ENCODE measurements around the gene HASPIN. TPM values are rescaled to one million over a fixed set of nuclear protein-coding genes. Genes with fewer than 3 reads are reported as not detected.
"Not testable (repeated sequence)": the region's sequence is repeated elsewhere in the genome, so short reads cannot be mapped to it uniquely, and the experiment has no call there.

Gene HASPIN
- total RNA-seq, 1 donor from 2014 or later, result 1.6 TPM

DNA sequence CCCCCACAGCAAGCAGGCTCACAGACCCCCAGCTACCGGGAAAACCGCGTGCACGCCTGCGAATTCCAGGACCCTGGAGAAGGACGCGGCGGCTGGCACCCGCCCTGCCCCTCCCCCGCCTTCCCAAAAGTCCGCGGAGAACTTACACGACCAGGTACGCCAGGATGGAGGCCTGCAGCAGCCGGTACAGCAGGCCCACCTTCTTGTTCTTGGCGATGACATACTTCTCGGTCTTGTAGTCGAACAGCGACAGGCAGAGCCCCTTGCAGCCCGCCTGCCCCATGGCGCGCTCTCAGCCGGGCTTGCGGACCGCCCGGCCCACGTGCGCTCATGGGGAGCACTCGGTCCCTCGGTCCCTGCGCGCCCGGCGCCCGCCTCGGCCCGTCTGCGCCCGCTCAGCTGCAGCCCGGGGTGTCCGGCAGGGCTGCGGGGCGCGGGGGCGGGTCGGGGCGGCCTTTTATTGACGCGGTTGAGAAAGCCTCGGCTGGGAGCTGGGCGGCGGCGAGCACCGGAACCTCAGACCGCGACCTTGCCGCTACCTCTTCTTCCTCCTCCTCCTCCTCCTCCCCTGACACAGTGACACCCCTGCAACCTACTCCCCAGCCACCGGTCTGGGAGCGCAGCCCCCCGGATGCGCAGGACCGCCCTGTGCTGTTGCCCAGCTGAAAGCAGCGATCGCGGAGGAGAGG, 27.8 kb upstream of the HASPIN start, which contains the start of gene P2RX5:
P2RX5 (minus strand) TSS at position 433 of the 689 bp plus-strand sequence; CDS start at position 283, 150 bp downstream.
- DNase-seq (ENCODE audit: low read depth in 2 of 2), result peak; percentile 18 to 19

DNA sequence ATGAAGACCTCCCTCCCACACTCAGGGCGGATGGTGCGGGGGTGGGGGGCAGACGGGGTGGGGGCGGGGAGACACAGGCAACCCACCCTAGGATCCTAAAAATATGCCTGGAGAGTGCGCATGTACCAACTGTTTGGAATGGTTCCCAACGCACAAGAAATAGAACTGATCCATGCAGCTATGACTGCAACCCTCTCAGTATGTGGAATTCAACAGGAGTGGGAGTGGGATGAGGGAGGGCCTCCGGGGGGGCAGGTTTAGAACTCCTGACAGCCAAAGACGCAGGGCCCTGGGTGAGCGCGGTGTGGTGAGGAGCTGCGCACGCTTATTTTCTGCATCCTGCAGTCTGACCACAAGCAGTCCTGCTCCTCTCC, 26.6 kb upstream of the HASPIN start:
- DNase-seq (ENCODE audit: low read depth in 2 of 2), result no peak

DNA sequence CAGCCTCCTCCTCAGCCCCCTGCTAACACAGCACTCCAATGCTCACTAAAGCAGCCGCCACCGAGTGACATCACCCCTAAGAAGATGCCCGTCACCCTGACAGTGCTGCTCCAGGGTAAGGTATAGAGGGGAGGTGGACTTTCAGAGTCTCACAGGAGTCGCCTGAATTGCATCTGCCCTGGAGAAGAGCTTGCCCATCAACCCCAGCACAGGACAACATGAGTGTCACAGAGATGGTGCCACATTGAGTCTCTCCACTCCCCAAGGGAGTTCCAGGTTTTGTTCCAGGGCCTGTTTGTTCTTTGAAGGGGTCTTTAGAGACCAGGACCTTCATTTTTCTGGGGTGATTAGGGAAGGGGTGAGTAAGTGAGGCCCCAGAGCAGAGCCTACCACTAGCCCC, 25.6 kb upstream of the HASPIN start:
- DNase-seq (ENCODE audit: low read depth in 2 of 2), result no peak

DNA sequence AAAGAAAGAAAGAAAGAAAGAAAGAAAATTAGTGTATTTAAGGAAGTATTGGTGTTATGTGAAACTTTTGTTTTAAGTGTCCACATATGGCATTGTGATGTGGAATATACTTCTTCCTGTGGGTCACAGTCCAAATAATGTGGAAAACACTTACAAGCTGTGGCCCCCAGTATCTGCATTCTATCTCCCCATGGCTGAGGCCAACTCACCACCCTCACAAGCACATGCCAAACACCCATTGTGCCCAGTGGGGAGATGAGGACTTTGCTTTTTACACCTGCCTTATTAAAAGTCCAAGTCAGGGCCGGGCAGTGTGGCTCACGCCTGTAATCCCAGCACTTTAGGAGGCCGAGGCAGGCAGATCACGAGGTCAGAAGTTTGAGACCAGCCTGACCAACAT, 23.8 kb upstream of the HASPIN start:
- no peak for DNase-seq (ENCODE audit: low read depth in 2 of 2)

DNA sequence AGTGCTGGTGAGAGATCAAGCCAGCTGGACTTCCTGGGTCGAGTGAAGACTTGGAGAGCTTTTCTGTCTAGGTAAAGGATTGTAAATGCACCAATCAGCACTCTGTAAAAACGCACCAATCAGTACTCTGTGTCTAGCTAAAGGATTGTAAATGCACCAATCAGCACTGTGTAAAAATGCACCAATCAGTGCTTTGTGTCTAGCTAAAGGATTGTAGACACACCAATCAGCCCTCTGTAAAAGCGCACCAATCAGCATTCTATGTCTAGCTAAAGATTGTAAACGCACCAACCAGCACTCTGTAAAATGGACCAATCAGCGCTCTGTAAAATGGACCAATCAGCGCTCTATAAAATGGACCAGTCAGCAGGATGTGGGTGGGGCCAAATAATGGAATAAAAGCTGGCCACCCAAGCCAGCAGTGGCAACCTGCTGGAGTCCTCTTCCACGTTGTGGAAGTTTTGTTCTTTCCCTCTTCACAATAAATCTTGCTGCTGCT, 21.6 kb upstream of the HASPIN start:
- DNase-seq (ENCODE audit: low read depth in 2 of 2), result not testable (repeated sequence)

DNA sequence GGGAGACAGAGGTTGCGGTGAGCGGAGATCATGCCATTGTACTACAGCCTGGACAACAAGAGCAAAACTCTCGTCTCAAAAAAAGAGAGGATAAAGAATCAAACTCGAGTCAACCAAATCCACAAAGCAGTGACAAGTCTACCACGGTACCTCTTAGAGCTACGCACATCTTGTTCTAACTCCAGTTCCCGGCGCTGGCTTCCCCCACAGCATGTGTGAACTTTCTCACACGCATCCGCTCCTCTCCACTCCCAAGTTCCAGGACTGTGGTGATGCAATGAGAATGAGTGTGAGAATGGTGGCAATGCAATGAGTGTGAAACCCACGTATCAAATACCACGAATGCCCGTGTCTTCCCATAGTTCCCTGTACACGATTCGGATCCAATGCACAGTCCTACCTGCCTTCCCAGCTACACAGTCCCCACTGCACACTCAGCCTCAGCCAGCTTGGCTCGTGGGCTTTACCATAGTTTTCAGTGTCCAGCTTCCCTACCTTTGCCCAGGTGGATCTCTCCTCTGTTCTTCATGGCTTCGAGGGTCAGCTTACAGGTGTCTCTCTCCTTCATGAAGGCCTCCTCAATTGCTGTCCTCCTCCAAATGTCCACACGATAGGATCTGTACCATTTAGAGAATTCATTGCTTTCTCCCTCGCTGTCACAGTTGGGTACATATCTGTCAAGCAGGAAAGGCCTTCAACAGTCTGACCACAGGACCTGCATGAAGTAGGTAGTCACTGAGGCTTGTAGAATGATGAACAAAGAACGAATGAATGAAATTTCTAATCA, 18.6 kb upstream of the HASPIN start:
- no peak for DNase-seq (ENCODE audit: low read depth in 2 of 2)

DNA sequence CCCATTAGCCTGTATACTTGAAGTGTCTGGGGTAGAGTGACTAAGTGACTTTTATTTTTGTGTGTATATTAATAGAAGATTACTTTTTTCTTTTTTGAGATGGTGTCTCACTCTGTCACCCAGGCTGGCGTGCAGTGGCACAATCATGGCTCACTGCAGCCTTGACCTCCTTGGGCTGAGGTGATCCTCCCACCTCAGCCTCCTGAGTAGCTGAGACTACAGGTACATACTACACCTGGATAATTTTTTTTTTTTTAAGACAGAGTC, 18.1 kb upstream of the HASPIN start:
- DNase-seq (ENCODE audit: low read depth in 2 of 2), result not testable (repeated sequence)

DNA sequence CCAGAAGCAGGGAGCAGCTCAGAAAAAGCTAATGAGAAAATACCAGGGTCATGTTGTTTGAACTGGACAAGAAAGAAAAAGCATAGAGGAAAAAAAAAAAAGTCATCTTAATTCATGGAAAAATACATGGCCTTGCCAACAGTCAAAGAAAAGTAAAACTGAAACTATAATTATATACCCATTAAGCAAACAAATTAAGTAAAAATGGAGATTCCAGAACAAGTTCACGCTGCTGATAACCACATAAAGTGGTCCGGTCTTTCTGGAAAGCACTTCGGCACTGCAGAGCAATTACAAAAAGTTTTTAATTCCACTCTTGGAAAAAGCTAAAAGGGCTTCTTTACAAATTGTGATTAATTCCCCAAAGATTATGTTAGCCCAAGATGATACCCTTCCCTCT, 15.3 kb upstream of the HASPIN start:
- no peak for DNase-seq (ENCODE audit: low read depth in 2 of 2)

DNA sequence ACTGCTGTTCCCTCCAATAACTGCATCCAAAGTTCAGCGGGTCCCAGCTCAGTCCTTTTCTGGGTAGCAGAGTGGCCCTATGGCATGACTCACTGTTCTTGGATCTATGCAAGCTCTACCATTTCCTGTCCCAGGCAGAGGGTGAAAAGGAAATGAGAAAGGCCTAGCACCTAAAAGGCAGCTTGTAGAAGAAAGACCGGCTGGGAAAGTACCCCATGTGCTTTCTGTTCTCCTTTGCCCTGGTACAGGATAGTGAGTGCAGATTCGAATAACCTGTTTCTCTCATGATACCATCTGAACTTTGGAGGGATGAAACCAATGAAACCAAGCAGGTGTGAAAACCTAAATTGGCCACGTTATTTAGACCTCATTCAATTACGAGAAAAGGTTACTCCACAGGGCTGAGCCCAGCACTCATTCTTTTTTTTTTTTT, 12.7 kb upstream of the HASPIN start:
- peak; percentile 37 to 86 for DNase-seq (ENCODE audit: low read depth in 2 of 2)

DNA sequence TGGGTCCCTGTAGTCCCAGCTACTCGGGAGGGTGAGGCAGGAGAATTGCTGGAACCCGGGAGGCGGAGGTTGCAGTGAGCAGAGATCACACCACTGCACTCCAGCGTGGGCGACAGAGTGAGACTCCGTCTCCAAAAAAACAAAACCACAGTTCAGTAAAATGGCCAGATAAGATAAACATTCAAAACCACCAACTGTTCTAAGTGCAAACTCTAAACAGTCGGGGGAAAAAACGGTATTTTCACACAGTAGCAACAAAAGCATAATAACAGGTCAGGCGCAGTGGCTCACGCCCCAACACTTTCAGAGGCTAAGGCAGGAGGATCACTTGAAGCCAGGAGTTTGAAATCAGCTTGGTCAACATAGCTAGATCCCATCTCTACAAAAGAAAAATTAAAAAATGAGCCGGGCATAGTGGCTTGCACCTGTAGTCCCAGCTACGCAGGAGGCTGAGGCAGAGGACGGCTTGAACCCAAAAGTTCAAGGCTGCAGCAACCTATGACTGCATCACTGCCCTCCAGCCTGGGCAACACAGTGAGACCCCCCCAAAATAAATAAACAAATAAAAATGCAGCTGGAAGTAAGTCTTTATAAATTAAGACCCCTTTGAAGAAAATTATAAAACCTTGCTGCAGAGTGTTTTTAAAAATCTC, 10.8 kb upstream of the HASPIN start:
- no peak for DNase-seq (ENCODE audit: low read depth in 2 of 2)

DNA sequence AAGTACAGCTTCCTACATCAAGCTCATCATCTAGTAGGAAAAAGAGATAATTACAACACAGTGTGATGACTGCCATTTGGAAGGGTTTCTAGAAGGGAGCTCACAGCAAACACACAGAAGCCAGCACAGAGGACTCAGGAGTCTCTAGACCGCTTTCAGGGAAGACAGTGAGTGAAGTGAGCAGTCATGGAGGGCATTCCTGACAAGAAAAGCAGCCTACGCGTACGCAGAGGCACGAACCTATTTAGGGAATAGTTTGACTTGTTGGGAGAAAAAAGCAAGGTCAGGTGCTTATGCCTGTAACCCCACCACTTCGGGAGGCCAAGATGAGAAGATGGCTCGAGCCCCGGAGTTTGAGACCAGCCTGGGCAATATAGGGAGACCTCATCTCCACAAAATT, 8.4 kb upstream of the HASPIN start:
- DNase-seq (ENCODE audit: low read depth in 2 of 2), result no peak

DNA sequence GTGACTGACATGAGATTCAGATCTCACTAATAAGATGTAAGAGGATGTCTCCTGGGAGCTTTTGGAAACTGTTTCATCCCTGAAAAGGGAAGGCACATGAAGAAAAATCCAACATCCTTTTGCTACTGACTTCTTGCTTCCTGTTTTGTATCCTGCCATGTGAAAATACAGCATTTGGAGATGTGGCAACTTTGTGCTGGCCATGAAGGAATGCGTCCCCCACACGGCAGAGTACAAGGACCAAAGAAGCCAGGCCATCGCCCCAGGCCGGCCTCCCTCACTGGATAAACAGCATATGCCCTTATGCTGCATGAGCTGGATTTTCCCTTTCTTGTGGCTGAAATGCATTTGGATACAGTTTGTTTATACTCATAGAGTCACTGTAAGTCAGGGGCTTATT, 5.5 kb upstream of the HASPIN start:
- DNase-seq (ENCODE audit: low read depth in 2 of 2), result no peak

DNA sequence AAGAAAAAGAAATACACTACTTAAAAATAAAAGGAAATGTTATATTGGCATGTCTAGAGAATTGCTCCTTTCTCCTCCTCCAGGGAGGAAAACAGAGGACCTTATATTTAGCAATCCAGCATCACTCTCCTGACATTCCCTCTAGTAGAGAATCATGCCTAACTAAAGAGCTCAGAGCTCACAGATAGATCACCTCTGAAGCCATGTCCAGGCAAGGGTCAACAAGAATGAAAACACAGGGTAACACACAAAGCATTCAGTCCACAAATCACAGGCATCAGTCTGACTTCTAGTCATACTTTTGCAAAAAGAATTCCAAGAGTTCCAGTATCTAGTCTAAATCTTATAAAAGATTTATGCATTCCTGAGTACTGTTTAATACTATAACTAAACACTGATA, 4.4 kb upstream of the HASPIN start:
- DNase-seq (ENCODE audit: low read depth in 2 of 2), result no peak

DNA sequence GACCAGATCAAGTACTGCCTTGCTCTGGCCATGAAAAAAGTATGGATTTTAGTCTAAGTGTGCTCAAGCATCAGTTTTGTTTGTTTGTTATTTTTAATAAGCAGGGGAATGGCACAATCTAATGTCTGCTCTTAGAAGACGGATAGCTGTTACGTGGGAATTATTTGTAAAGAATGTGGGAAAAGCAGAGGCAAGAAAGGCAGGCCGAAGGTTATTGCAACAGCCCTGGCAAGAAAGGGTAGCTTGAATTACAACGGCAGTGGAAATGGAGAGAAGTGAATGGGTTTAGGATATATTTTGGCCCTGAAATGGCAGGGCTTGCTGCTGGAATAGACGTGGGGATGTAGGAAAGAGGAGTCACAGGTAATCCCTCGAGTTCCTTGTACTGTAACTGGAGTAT, 987 bp upstream of the HASPIN start:
- DNase-seq (ENCODE audit: low read depth in 2 of 2), result no peak

DNA sequence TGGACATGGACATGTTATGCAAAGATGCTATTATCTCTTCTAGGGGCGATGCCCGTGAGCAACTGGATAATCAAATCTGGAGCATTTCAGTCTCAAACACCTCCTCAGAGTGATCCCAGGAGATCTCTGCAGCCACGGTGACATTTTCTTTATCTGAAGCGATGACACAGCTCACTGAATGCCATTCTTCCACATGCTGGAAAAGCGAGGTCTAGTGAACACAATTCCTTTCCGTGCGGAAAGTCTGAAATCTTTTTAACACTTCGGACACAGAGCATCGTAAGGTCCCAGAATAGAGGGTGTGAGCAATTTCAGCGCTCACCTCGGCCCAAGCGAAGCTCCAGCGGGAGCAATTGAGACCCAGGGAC, 531 bp upstream of the HASPIN start:
- DNase-seq (ENCODE audit: low read depth in 2 of 2), result no peak

DNA sequence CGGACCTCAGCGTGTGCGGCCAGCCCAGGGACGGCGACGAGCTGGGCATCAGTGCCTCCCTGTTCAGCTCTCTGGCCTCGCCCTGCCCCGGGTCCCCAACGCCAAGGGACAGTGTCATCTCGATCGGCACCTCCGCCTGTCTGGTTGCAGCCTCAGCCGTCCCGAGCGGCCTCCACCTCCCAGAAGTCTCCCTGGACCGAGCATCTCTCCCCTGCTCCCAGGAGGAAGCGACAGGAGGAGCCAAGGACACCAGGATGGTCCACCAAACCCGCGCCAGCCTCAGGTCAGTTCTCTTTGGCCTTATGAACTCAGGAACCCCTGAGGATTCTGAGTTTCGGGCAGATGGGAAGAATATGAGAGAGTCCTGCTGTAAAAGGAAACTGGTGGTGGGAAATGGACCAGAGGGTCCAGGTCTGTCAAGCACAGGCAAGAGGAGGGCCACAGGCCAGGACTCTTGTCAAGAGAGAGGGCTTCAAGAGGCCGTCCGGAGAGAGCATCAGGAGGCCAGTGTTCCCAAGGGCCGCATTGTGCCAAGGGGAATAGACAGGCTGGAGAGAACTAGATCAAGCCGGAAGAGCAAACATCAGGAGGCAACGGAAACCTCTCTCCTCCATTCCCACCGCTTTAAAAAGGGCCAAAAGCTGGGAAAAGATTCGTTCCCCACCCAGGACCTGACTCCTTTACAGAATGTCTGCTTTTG, 825 bp downstream of the HASPIN start:
- no peak for DNase-seq (ENCODE audit: low read depth in 2 of 2)

DNA sequence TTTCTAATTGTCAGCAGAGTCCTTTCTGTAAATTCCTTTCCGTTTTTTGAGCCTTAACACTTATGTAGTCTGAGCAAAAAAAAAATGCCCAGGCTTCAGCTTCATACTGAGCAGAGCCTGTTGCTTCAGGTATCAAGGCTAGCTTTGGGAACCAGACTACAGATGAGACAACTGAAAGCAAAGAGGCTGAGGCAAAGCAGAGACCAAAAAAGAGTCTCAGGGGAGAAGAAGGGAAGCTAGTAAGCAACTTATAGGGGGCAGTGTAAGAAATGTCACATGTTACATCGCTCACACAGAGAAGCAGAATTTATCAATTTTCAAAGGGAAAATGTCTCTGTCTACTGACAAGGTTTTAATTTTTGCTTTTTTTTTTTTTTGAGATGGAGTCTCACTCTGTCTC, 3.3 kb downstream of the HASPIN start:
- DNase-seq (ENCODE audit: low read depth in 2 of 2), result no peak

DNA sequence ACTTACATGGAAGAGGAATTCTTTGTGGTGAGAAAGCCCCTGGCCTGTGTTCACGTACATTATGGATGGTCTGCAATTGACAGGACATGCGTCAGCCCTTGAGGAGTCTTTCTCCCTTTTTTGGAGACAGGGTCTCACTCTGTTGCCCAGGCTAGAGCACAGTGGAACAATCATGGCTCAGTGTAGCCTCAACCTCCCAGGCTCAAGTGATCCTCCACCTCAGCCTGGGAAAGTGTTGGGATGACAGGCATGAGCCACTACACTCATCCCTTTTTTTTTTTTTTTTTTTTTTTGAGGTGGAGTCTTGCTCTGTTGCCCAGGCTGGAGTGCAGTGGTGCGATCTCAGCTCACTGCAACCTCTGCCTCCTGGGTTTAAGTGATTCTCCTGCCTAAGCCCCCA, 4.4 kb downstream of the HASPIN start:
- DNase-seq (ENCODE audit: low read depth in 2 of 2), result not testable (repeated sequence)

DNA sequence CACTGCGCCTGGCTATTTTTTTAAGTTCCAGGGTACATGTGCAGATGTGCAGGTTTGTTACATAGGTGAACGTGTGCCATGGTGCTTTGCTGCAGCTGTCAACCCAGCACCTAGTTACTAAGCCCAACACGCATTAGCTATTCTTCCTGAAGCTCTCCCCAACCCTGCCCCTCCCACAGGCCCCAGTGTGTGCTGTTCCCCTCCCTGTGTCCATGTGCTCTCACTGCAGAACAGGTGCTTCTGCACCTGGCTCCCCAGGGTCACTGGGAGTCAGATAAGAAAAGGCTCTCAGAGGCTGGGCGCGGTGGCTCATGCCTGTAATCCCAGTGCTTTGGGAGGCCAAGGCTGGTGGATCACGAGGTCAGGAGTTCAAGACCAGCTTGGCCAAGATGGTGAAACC, 6.2 kb downstream of the HASPIN start:
- DNase-seq (ENCODE audit: low read depth in 2 of 2), result no peak

DNA sequence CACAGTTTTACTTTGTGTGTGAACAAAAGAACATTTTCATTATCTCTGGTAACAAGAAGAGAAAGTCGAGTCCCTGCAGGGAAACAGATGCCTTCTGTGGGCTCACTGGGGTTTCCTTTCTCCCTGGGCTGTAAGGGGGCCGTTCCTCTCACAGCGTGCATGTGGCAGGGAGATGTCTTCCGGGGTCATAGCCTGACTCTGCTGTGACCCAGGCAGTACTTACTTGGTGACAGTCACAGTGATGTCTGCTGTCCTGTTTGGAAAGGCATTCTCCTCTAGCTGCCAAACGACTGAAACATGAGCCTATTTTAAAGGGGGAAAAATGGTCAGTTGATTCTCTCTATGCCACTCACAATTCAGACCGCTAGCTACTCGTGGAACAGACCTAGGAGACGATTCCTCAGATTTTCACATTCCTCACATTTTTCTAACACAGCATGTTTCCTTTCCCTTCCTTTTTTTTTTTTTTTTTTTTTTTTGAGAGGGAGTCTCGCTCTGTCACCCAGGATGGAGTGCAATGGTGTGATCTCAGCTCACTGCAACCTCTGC, 7.3 kb downstream of the HASPIN start:
- DNase-seq (ENCODE audit: low read depth in 2 of 2), result no peak

DNA sequence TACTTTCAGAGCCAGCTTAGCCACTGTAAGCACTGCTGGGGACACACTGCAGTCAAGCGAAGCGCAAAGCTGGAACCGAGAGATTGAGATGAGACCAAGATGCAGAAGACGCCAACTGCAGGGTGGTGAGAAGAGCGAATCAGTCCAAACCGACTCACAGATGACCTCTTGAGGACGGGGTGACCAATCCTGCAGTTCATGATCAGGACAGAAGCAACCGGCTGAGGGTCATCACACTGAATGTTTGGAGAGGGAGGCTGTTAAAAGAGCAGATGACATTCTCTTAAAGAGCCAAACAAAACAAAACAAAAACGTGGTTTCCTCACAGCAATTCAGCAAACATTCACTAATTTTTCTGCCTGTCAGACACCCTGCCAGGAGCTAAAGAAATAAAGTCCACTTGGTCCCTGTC, 8.5 kb downstream of the HASPIN start:
- peak in 1 of 2 donors; percentile 48 for DNase-seq (ENCODE audit: low read depth in 2 of 2)

DNA sequence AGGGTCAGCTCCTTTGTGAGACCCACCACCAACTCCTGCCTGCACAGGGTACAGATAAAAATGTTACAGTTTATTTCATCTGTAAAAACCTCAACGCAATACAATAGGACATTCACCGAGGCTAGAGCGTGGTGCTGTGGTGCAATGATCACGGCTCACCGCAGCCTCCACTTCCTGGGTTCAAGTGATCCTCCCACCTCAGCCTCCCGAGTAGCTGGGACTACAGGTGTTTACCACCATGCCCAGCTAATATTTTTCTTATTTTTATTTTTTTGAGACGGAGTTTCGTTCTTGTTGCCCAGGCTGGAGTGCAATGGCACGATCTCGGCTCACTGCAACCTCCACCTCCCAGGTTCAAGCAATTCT, 11.2 kb downstream of the HASPIN start:
- DNase-seq (ENCODE audit: low read depth in 2 of 2), result not testable (repeated sequence)
